H9 (cell line): ENCODE results near the gene NSF. TPM values are rescaled to one million over a fixed set of nuclear protein-coding genes. Genes with fewer than 3 reads are reported as not detected.
"Not testable (repeated sequence)": the region's sequence is repeated elsewhere in the genome, so short reads cannot be mapped to it uniquely, and the experiment has no call there.

ENCODE experiments used
- DNase-seq: peaks from one replicate; pipeline ENCODE4 v3.0.0-alpha.2; 2017
- H2AFZ ChIP-seq: one replicate; pipeline ENCODE4 v1.6.1; 2013; ENCODE audit warnings: mild to moderate bottlenecking, low read length, control low read depth, moderate library complexity
- H2AK5ac ChIP-seq: 2 replicates; pipeline ENCODE4 v1.6.1; 2013; ENCODE audit warnings: low read length, control low read depth, mixed read lengths; ENCODE audit not compliant: insufficient read length
- H2BK120ac ChIP-seq: one replicate; pipeline ENCODE4 v1.6.1; 2013; ENCODE audit warnings: low read depth, mild to moderate bottlenecking, low read length, control low read depth, inconsistent platforms; ENCODE audit not compliant: poor library complexity, severe bottlenecking
- H2BK12ac ChIP-seq: 2 replicates; pipeline ENCODE4 v1.6.1; 2013; ENCODE audit warnings: low read length, control low read depth, mixed read lengths, low read depth; ENCODE audit not compliant: insufficient read length
- H2BK15ac ChIP-seq: 2 replicates; pipeline ENCODE4 v1.6.1; 2013; ENCODE audit warnings: low read depth, low read length, control low read depth
- H2BK20ac ChIP-seq: one replicate; pipeline ENCODE4 v1.6.1; 2013; ENCODE audit warnings: low read depth, mild to moderate bottlenecking, low read length, control low read depth, inconsistent platforms; ENCODE audit not compliant: poor library complexity, severe bottlenecking
- H2BK5ac ChIP-seq: 2 replicates; pipeline ENCODE4 v1.6.1; 2013; ENCODE audit warnings: low read length, control low read depth, mixed read lengths; ENCODE audit not compliant: insufficient read length
- H3K14ac ChIP-seq: 2 replicates; pipeline ENCODE4 v1.6.1; 2013; ENCODE audit warnings: low read length, control low read depth; ENCODE audit not compliant: insufficient read depth
- H3K18ac ChIP-seq: 2 replicates; pipeline ENCODE4 v1.6.1; 2013; ENCODE audit warnings: low read depth, mild to moderate bottlenecking, mixed read lengths, low read length, control low read depth; ENCODE audit not compliant: insufficient read length
- H3K23ac ChIP-seq: 2 replicates; pipeline ENCODE4 v1.6.1; 2013; ENCODE audit warnings: low read length, control low read depth, mixed read lengths, low read depth; ENCODE audit not compliant: insufficient read length
- H3K23me2 ChIP-seq: 2 replicates; pipeline ENCODE4 v1.6.1; 2013; ENCODE audit warnings: low read depth, mild to moderate bottlenecking, mixed read lengths, low read length, control low read depth; ENCODE audit not compliant: insufficient read length, poor library complexity, severe bottlenecking
- H3K27ac ChIP-seq: 2 replicates; pipeline ENCODE4 v1.5.1; 2013; ENCODE audit warnings: low read length, control low read depth, mixed read lengths, low read depth; ENCODE audit not compliant: insufficient read length
- H3K27me3 ChIP-seq: 2 replicates; pipeline ENCODE4 v1.6.1; 2013; ENCODE audit warnings: low read length, control low read depth, inconsistent platforms; ENCODE audit not compliant: insufficient read depth
- H3K4ac ChIP-seq: 2 replicates; pipeline ENCODE4 v1.6.1; 2013; ENCODE audit warnings: low read depth, mild to moderate bottlenecking, control low read depth, inconsistent platforms, low read length, moderate library complexity
- H3K4me1 ChIP-seq: 2 replicates; pipeline ENCODE4 v1.6.1; 2013; ENCODE audit warnings: low read length, control low read depth, inconsistent platforms; ENCODE audit not compliant: insufficient read depth
- H3K4me2 ChIP-seq: 2 replicates; pipeline ENCODE4 v1.6.1; 2013; ENCODE audit warnings: low read length, control low read depth, mixed read lengths; ENCODE audit not compliant: insufficient read length, insufficient read depth
- H3K56ac ChIP-seq: 2 replicates; pipeline ENCODE4 v1.6.1; 2013; ENCODE audit warnings: low read depth, mild to moderate bottlenecking, mixed read lengths, low read length, control low read depth; ENCODE audit not compliant: insufficient read length
- H3K79me1 ChIP-seq: 2 replicates; pipeline ENCODE4 v1.6.1; 2013; ENCODE audit warnings: low read depth, mild to moderate bottlenecking, moderate library complexity, low read length, control low read depth, inconsistent platforms; ENCODE audit not compliant: insufficient read depth, poor library complexity, severe bottlenecking
- H3K79me2 ChIP-seq: 2 replicates; pipeline ENCODE4 v1.6.1; 2013; ENCODE audit warnings: low read length, control low read depth, inconsistent platforms; ENCODE audit not compliant: insufficient read depth
- H3K9ac ChIP-seq: 2 replicates; pipeline ENCODE4 v1.6.1; 2013; ENCODE audit warnings: low read length, control low read depth, mixed read lengths; ENCODE audit not compliant: insufficient read length; ENCODE audit errors: extremely low read depth
- H3K9me3 ChIP-seq: one replicate; pipeline ENCODE4 v1.6.1; 2013; ENCODE audit warnings: low read depth, low read length, inconsistent platforms; ENCODE audit not compliant: control insufficient read depth
- H3T11ph ChIP-seq: one replicate; pipeline ENCODE4 v1.6.1; 2013; ENCODE audit warnings: mild to moderate bottlenecking, low read length, control low read depth, inconsistent platforms
- H4K20me1 ChIP-seq: one replicate; pipeline ENCODE4 v1.6.1; 2013; ENCODE audit not compliant: control insufficient read depth, insufficient read length, insufficient read depth
- H4K5ac ChIP-seq: 2 replicates; pipeline ENCODE4 v1.6.1; 2013; ENCODE audit warnings: low read depth, mild to moderate bottlenecking, mixed read lengths, low read length, control low read depth; ENCODE audit not compliant: insufficient read length
- H4K8ac ChIP-seq: replicated peaks from 2 replicates; pipeline ENCODE4 v1.6.1; 2013; ENCODE audit warnings: low read length, control low read depth, mixed read lengths, low read depth; ENCODE audit not compliant: insufficient read length
- H4K91ac ChIP-seq: 2 replicates; pipeline ENCODE4 v1.6.1; 2013; ENCODE audit warnings: low read depth, mild to moderate bottlenecking, moderate library complexity, mixed read lengths, low read length, control low read depth; ENCODE audit not compliant: insufficient read length
- H3K27ac Mint-ChIP-seq, 3 experiments: 2 replicates in 2 of 3; 3 replicates in 1 of 3; pipeline ENCODE4 v1.8.0; 2020 to 2021; ENCODE audit warnings: mixed read lengths in 3 of 3, mild to moderate bottlenecking in 1 of 3, moderate library complexity in 1 of 3
- H3K27me3 Mint-ChIP-seq: 2 replicates; pipeline ENCODE4 v1.8.0; 2021; ENCODE audit warnings: low read depth, mild to moderate bottlenecking, moderate library complexity, mixed read lengths
- H3K36me3 Mint-ChIP-seq, 3 experiments: 2 replicates in 2 of 3; 3 replicates in 1 of 3; pipeline ENCODE4 v1.8.0; 2020 to 2021; ENCODE audit warnings: low read depth in 3 of 3, mixed read lengths in 3 of 3; ENCODE audit not compliant: insufficient read depth in 1 of 3
- H3K4me1 Mint-ChIP-seq, 2 experiments: 2 replicates each; pipeline ENCODE4 v1.8.0; 2020; ENCODE audit warnings: mixed read lengths in 2 of 2
- H3K4me3 Mint-ChIP-seq, 2 experiments: 2 replicates in 1 of 2; 3 replicates in 1 of 2; pipeline ENCODE4 v1.8.0; 2020 to 2021; ENCODE audit warnings: mild to moderate bottlenecking in 2 of 2, mixed read lengths in 2 of 2, moderate library complexity in 1 of 2
- H3K9me3 Mint-ChIP-seq, 2 experiments: 2 replicates in 1 of 2; 3 replicates in 1 of 2; pipeline ENCODE4 v1.8.0; 2020; ENCODE audit warnings: mild to moderate bottlenecking in 2 of 2, mixed read lengths in 2 of 2, moderate library complexity in 1 of 2
- WGBS: extraction: QIAGEN DNeasy Blood & Tissue Kit; methylation state at CpG from one replicate; pipeline ENCODE4 v1.1.7; 2013; ENCODE audit warnings: missing lambda C conversion rate, low lambda C conversion rate, mixed read lengths; ENCODE audit not compliant: insufficient read length; ENCODE audit errors: extremely low coverage; 5-methylcytosine and 5-hydroxymethylcytosine counted together
- total RNA-seq: library from RNA; stranded (reverse); gene quantifications from 2 replicates; pipeline ENCODE4 v1.2.1, GENCODE V29; 2021

The NSF gene
- total RNA-seq, 1 experiment from 2014 or later, result 36.4 TPM

DNA sequence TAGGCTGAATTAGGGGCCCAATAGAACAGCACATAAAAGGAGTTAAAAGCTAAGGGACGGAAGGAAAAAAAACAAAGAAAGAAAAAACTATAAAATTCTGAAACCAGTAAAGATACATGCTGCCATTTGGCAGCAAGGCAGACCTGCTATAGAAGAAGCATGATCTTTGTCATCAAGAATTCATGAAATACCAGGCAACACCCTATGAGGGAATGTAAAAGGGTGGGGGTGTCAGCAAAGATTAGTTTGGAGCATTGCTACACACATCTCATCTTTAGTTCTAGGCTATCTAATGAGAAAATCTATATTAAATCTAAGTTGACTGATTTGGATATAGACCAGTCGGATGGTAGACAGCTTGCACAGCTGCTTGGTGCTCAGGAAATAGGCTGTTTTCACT lies 73.1 kb downstream of the NSF start:
- H3K27ac Mint-ChIP-seq, H2BK20ac ChIP-seq, H4K8ac ChIP-seq, H3K27me3 Mint-ChIP-seq, H4K5ac ChIP-seq, H2BK5ac ChIP-seq, H3K27ac ChIP-seq, H4K20me1 ChIP-seq, H3K36me3 Mint-ChIP-seq, H2BK12ac ChIP-seq, H3K4me1 ChIP-seq, H3K9me3 Mint-ChIP-seq, H2AFZ ChIP-seq, H3K27me3 ChIP-seq, H3K4ac ChIP-seq, H3K4me3 Mint-ChIP-seq, H3K79me1 ChIP-seq, H3K23me2 ChIP-seq, H3K9ac ChIP-seq, H3K23ac ChIP-seq, H3K18ac ChIP-seq, H3K9me3 ChIP-seq, H3K4me1 Mint-ChIP-seq, H3K14ac ChIP-seq, H3K56ac ChIP-seq, H3T11ph ChIP-seq, H2BK15ac ChIP-seq, DNase-seq, H4K91ac ChIP-seq, H2BK120ac ChIP-seq, H3K4me2 ChIP-seq, H3K79me2 ChIP-seq, H2AK5ac ChIP-seq: not testable (repeated sequence)
- WGBS, result no CpG with 5 or more reads among the region's 2 CpGs

DNA sequence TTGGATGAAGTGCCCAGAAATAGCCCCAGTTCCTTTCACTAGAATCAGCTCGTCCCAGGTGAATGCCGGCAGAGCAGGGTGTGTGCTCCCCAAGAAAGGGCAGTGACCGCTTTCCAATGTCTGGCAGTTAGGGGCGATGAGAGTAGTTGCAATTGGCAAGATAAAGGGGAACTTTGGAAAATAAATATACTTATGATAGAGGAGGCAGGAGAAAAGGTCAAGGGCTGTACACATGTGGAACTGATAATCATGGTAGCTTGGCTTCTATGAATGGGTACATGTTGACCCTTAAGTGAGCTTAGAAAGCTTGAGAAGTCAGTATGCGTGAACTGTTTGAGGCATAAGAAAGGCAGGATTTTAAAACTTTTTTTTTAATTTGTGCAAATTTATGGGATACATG lies 75.5 kb downstream of the NSF start:
- H3K23ac ChIP-seq, H3K9ac ChIP-seq, H3K4me3 Mint-ChIP-seq, H3K4me2 ChIP-seq, H2BK20ac ChIP-seq, H3K79me1 ChIP-seq, H3K79me2 ChIP-seq, H3K27me3 Mint-ChIP-seq, H2BK120ac ChIP-seq, H3K27me3 ChIP-seq, H3K18ac ChIP-seq, H3K9me3 Mint-ChIP-seq, H2BK12ac ChIP-seq, H3K14ac ChIP-seq, H3K4me1 Mint-ChIP-seq, H2BK15ac ChIP-seq, H4K91ac ChIP-seq, H3K4ac ChIP-seq, H4K8ac ChIP-seq, H2AK5ac ChIP-seq, H3K36me3 Mint-ChIP-seq, H3K9me3 ChIP-seq, H4K20me1 ChIP-seq, H3K23me2 ChIP-seq, H3K56ac ChIP-seq, H2BK5ac ChIP-seq, H2AFZ ChIP-seq, H3K4me1 ChIP-seq, H3K27ac ChIP-seq, H3K27ac Mint-ChIP-seq, DNase-seq, H3T11ph ChIP-seq, H4K5ac ChIP-seq: not testable (repeated sequence)
- WGBS, result no CpG with 5 or more reads among the region's 5 CpGs
